ENCODE data around the gene IFNGR1. TPM values are rescaled to one million over a fixed set of nuclear protein-coding genes. Genes with fewer than 3 reads are reported as not detected.

Gene IFNGR1
- total RNA-seq, 4 donors from 2014 or later: 54.7 to 97.4 (median 61.1) TPM

- Histone ChIP-seq H3K9me3 (no peaks in the 10 kb centered on the region), H3K4me1 (no peaks in the 10 kb centered on the region), H3K36me3 (no peaks in the 10 kb centered on the region), H3K27ac (no peak overlapping the region), H3K27me3 (no peaks in the 10 kb centered on the region), H3K4me3 (no peak overlapping the region)
- DNase-seq (no peak), ATAC-seq (no peak)
- intact Hi-C loops (cut with DNase I; ENCODE audit: low total_unique reads): no loop called here
- in situ Hi-C loops (cut with MboI; ENCODE audit: low sequenced_read_pairs in 4 of 4): no loop called here
- TF ChIP-seq POLR2A (IDR thresholded peaks at IDR 0.05) (no peak), CTCF (IDR thresholded peaks at IDR 0.05 in 4 of 5, conservative IDR thresholded peaks at IDR 0.05 in 1 of 5) (no peak)
Observed at GRCh38 chr6:137160763-137161162, 58.4 kb downstream of the IFNGR1 start.

- Histone ChIP-seq H3K27ac (no peak overlapping the region), H3K27me3 (no peaks in the 10 kb centered on the region), H3K4me3 (no peak overlapping the region), H3K36me3 (no peaks in the 10 kb centered on the region), H3K4me1 (no peaks in the 10 kb centered on the region), H3K9me3 (no peaks in the 10 kb centered on the region)
- in situ Hi-C loops (cut with MboI; ENCODE audit: low sequenced_read_pairs in 4 of 4): no loop called here
- TF ChIP-seq POLR2A (IDR thresholded peaks at IDR 0.05) (no peak), CTCF (IDR thresholded peaks at IDR 0.05 in 4 of 5, conservative IDR thresholded peaks at IDR 0.05 in 1 of 5) (no peak)
- ATAC-seq: no peak
- intact Hi-C loops (cut with DNase I; ENCODE audit: low total_unique reads): no loop called here
- DNase-seq: no peak
Observed at GRCh38 chr6:137159912-137160311, 59.3 kb downstream of the IFNGR1 start.

GRCh38 chr6:137157601-137158000 is 61.6 kb downstream of the IFNGR1 start:
- H3K4me3 ChIP-seq: no peak overlapping the region
- H3K27ac ChIP-seq: no peak overlapping the region
- ATAC-seq (no peak), DNase-seq (no peak)
- no peaks in the 10 kb centered on the region for H3K27me3 ChIP-seq
- no peaks in the 10 kb centered on the region for H3K9me3 ChIP-seq
- intact Hi-C loops (cut with DNase I; ENCODE audit: low total_unique reads): no loop called here
- H3K4me1 ChIP-seq: no peaks in the 10 kb centered on the region
- in situ Hi-C loops (cut with MboI; ENCODE audit: low sequenced_read_pairs in 4 of 4): no loop called here
- no peak for TF ChIP-seq POLR2A (IDR thresholded peaks at IDR 0.05)
- no peak for TF ChIP-seq CTCF (IDR thresholded peaks at IDR 0.05 in 4 of 5, conservative IDR thresholded peaks at IDR 0.05 in 1 of 5)
- no peaks in the 10 kb centered on the region for H3K36me3 ChIP-seq

GRCh38 chr6:137156650-137157049 is 62.5 kb downstream of the IFNGR1 start:
- Histone ChIP-seq H3K27me3 (no peaks in the 10 kb centered on the region), H3K27ac (no peak overlapping the region), H3K4me3 (no peak overlapping the region), H3K4me1 (no peaks in the 10 kb centered on the region), H3K36me3 (no peaks in the 10 kb centered on the region), H3K9me3 (peaks cover 0 to 3% (median 0%) of the 10 kb centered on the region in 3 donors)
- no peak for DNase-seq
- in situ Hi-C loops (cut with MboI; ENCODE audit: low sequenced_read_pairs in 4 of 4) (no loop called here), intact Hi-C loops (cut with DNase I; ENCODE audit: low total_unique reads) (no loop called here)
- no peak for TF ChIP-seq POLR2A (IDR thresholded peaks at IDR 0.05)
- no peak for TF ChIP-seq CTCF (IDR thresholded peaks at IDR 0.05 in 4 of 5, conservative IDR thresholded peaks at IDR 0.05 in 1 of 5)
- no peak for ATAC-seq

- Histone ChIP-seq H3K4me3 (no peak overlapping the region), H3K27me3 (no peaks in the 10 kb centered on the region), H3K27ac (no peak overlapping the region), H3K9me3 (peaks cover 0 to 4% (median 0%) of the 10 kb centered on the region in 3 donors), H3K4me1 (no peaks in the 10 kb centered on the region), H3K36me3 (no peaks in the 10 kb centered on the region)
- in situ Hi-C loops (cut with MboI; ENCODE audit: low sequenced_read_pairs in 4 of 4): no loop called here
- TF ChIP-seq CTCF (IDR thresholded peaks at IDR 0.05 in 4 of 5, conservative IDR thresholded peaks at IDR 0.05 in 1 of 5): no peak
- TF ChIP-seq POLR2A (IDR thresholded peaks at IDR 0.05): no peak
- DNase-seq (no peak), ATAC-seq (no peak)
- intact Hi-C loops (cut with DNase I; ENCODE audit: low total_unique reads): no loop called here
Observed at GRCh38 chr6:137155830-137156229, 63.4 kb downstream of the IFNGR1 start.

Data from gastrocnemius medialis (tissue), 4 donors.